ENCODE measurements around the gene MARF1. TPM values are rescaled to one million over a fixed set of nuclear protein-coding genes. Genes with fewer than 3 reads are reported as not detected.
A peak's percentile ranks its signal among the peaks of the same experiment; 100 is the strongest.
"Not testable (repeated sequence)": the region's sequence is repeated elsewhere in the genome, so short reads cannot be mapped to it uniquely, and the experiment has no call there.

The MARF1 gene
- total and polyA plus RNA-seq, 5 experiments from 2014 or later = 10.9 to 256 (median 18.2) TPM

- Mint-ChIP-seq H3K4me3 (no peak overlapping the region), H3K4me1 (peaks cover 0 to 16% (median 4%) of the 10 kb centered on the region in 4 donors), H3K36me3 (no peaks in the 10 kb centered on the region), H3K9me3 (no peaks in the 10 kb centered on the region), H3K27me3 (no peaks in the 10 kb centered on the region), H3K27ac (no peak overlapping the region)
- POLR2A ChIA-PET = no interaction called here
- ATAC-seq (no peak), DNase-seq (no peak)
Observed at GRCh38 chr16:15574614-15574948, 68.4 kb downstream of the MARF1 start.

- ATAC-seq, H3K4me3 Mint-ChIP-seq, H3K9me3 Mint-ChIP-seq, DNase-seq, POLR2A ChIA-PET, H3K27me3 Mint-ChIP-seq, H3K36me3 Mint-ChIP-seq, H3K27ac Mint-ChIP-seq: not testable (repeated sequence)
- peaks cover 0 to 16% (median 4%) of the 10 kb centered on the region in 4 donors for H3K4me1 Mint-ChIP-seq
Observed at GRCh38 chr16:15573896-15574613, 68.9 kb downstream of the MARF1 start.

- H3K9me3 Mint-ChIP-seq = no peaks in the 10 kb centered on the region
Observed at GRCh38 chr16:15573274-15573895, 69.6 kb downstream of the MARF1 start.

GRCh38 chr16:15572329-15573001 lies 70.5 kb downstream of the MARF1 start:
- no peaks in the 10 kb centered on the region for H3K9me3 Mint-ChIP-seq
- no peak for DNase-seq
- H3K4me3 Mint-ChIP-seq = no peak overlapping the region
- H3K4me1 Mint-ChIP-seq = peaks cover 0 to 16% (median 4%) of the 10 kb centered on the region in 4 donors
- no peaks in the 10 kb centered on the region for H3K36me3 Mint-ChIP-seq
- peak overlapping the region in 1 of 10 donors; percentile 68 for H3K27ac Mint-ChIP-seq
- POLR2A ChIA-PET = no interaction called here
- no peak for ATAC-seq
- no peaks in the 10 kb centered on the region for H3K27me3 Mint-ChIP-seq

More at GRCh38 chr16:15573274-15573895, 69.6 kb downstream of the MARF1 start:
- H3K4me3 Mint-ChIP-seq = no peak overlapping the region
- H3K36me3 Mint-ChIP-seq = no peaks in the 10 kb centered on the region
- peaks cover 0 to 16% (median 4%) of the 10 kb centered on the region in 4 donors for H3K4me1 Mint-ChIP-seq
- DNase-seq = no peak
- ATAC-seq = no peak
- POLR2A ChIA-PET = no interaction called here
- no peaks in the 10 kb centered on the region for H3K27me3 Mint-ChIP-seq
- H3K27ac Mint-ChIP-seq = no peak overlapping the region

GRCh38 chr16:15571557-15571956 lies 71.4 kb downstream of the MARF1 start:
- ATAC-seq (no peak), DNase-seq (no peak)
- Mint-ChIP-seq H3K4me1 (peaks cover 0 to 16% (median 4%) of the 10 kb centered on the region in 4 donors), H3K27ac (peak overlapping the region in 3 of 10 donors; percentile 8 to 56 (median 38)), H3K27me3 (no peaks in the 10 kb centered on the region), H3K9me3 (no peaks in the 10 kb centered on the region), H3K36me3 (no peaks in the 10 kb centered on the region), H3K4me3 (no peak overlapping the region)
- POLR2A ChIA-PET = interaction anchor here (1.3 kb wide), 1 partner anchor 63 kb away, joined by 3 read pairs; no protein-coding TSS in a partner anchor

GRCh38 chr16:15570666-15571065 lies 72.3 kb downstream of the MARF1 start:
- not testable (repeated sequence) for H3K9me3 Mint-ChIP-seq, H3K27me3 Mint-ChIP-seq, H3K4me3 Mint-ChIP-seq, ATAC-seq, H3K36me3 Mint-ChIP-seq, DNase-seq
- Mint-ChIP-seq H3K27ac (peak overlapping the region in 1 of 10 donors; percentile 43), H3K4me1 (peaks cover 0 to 16% (median 4%) of the 10 kb centered on the region in 4 donors)
- POLR2A ChIA-PET = interaction anchor here (1.3 kb wide), 1 partner anchor 64 kb away, joined by 3 read pairs; no protein-coding TSS in a partner anchor

- POLR2A ChIA-PET = no interaction called here
- H3K4me1 Mint-ChIP-seq = peaks cover 0 to 13% (median 3%) of the 10 kb centered on the region in 4 donors
- no peak for DNase-seq
- peaks cover 0 to 4% (median 0%) of the 10 kb centered on the region in 9 donors for H3K9me3 Mint-ChIP-seq
- no peak for ATAC-seq
- no peak overlapping the region for H3K4me3 Mint-ChIP-seq
- peaks cover 0 to 4% (median 3%) of the 10 kb centered on the region in 3 donors for H3K36me3 Mint-ChIP-seq
- H3K27me3 Mint-ChIP-seq = no peaks in the 10 kb centered on the region
- no peak overlapping the region for H3K27ac Mint-ChIP-seq
Observed at GRCh38 chr16:15567823-15568222, 75.1 kb downstream of the MARF1 start.

GRCh38 chr16:15566095-15566494 lies 76.9 kb downstream of the MARF1 start:
- no peaks in the 10 kb centered on the region for H3K4me1 Mint-ChIP-seq
- H3K9me3 Mint-ChIP-seq = peaks cover 0 to 4% (median 0%) of the 10 kb centered on the region in 9 donors
- POLR2A ChIA-PET = no interaction called here
- H3K27ac Mint-ChIP-seq = no peak overlapping the region
- H3K4me3 Mint-ChIP-seq = no peak overlapping the region
- no peak for ATAC-seq
- H3K27me3 Mint-ChIP-seq = no peaks in the 10 kb centered on the region
- peaks cover 0 to 4% (median 3%) of the 10 kb centered on the region in 3 donors for H3K36me3 Mint-ChIP-seq
- no peak for DNase-seq

GRCh38 chr16:15564604-15565339 lies 78.2 kb downstream of the MARF1 start:
- H3K36me3 Mint-ChIP-seq = peaks cover 0 to 4% (median 3%) of the 10 kb centered on the region in 3 donors
- peaks cover 0 to 4% (median 0%) of the 10 kb centered on the region in 9 donors for H3K9me3 Mint-ChIP-seq
- H3K4me1 Mint-ChIP-seq = no peaks in the 10 kb centered on the region
- DNase-seq = no peak
- POLR2A ChIA-PET = no interaction called here
- H3K27ac Mint-ChIP-seq = no peak overlapping the region
- ATAC-seq = no peak
- no peak overlapping the region for H3K4me3 Mint-ChIP-seq
- H3K27me3 Mint-ChIP-seq = no peaks in the 10 kb centered on the region

GRCh38 chr16:15559176-15559575 lies 83.8 kb downstream of the MARF1 start:
- Mint-ChIP-seq H3K4me3 (no peak overlapping the region), H3K36me3 (peaks cover 0 to 4% (median 3%) of the 10 kb centered on the region in 3 donors)
- POLR2A ChIA-PET = no interaction called here

GRCh38 chr16:15557258-15557657 lies 85.7 kb downstream of the MARF1 start:
- no peaks in the 10 kb centered on the region for H3K4me1 Mint-ChIP-seq
- no peaks in the 10 kb centered on the region for H3K27me3 Mint-ChIP-seq
- DNase-seq (no peak), ATAC-seq (no peak)
- H3K36me3 Mint-ChIP-seq = no peaks in the 10 kb centered on the region
- H3K27ac Mint-ChIP-seq = no peak overlapping the region
- POLR2A ChIA-PET = no interaction called here
- no peak overlapping the region for H3K4me3 Mint-ChIP-seq
- H3K9me3 Mint-ChIP-seq = no peaks in the 10 kb centered on the region

More at GRCh38 chr16:15559176-15559575, 83.8 kb downstream of the MARF1 start:
- H3K9me3 Mint-ChIP-seq = peaks cover 0 to 4% (median 0%) of the 10 kb centered on the region in 9 donors
- no peak for DNase-seq
- no peak for ATAC-seq
- no peaks in the 10 kb centered on the region for H3K27me3 Mint-ChIP-seq
- H3K4me1 Mint-ChIP-seq = no peaks in the 10 kb centered on the region
- no peak overlapping the region for H3K27ac Mint-ChIP-seq

GRCh38 chr16:15556130-15556529 lies 86.8 kb downstream of the MARF1 start:
- no peaks in the 10 kb centered on the region for H3K9me3 Mint-ChIP-seq
- no peaks in the 10 kb centered on the region for H3K27me3 Mint-ChIP-seq
- no peak overlapping the region for H3K4me3 Mint-ChIP-seq
- POLR2A ChIA-PET = no interaction called here
- no peaks in the 10 kb centered on the region for H3K4me1 Mint-ChIP-seq
- no peak overlapping the region for H3K27ac Mint-ChIP-seq
- DNase-seq (no peak), ATAC-seq (no peak)
- no peaks in the 10 kb centered on the region for H3K36me3 Mint-ChIP-seq

All from naive thymus-derived CD8-positive, alpha-beta T cell (primary cell).